SHP77 treated with DMSO at 0.1 percent for 48 hours (cell line): ENCODE data around the gene COL11A2.

Experiments used
- DNase-seq: peaks from one replicate; lab custom pipeline; 2025; lab: John Stamatoyannopoulos, UW

COL11A2 gene

GRCh38 chr6:33192671-33193602 is 670 bp upstream of the COL11A2 start:
- no peak for DNase-seq

GRCh38 chr6:33191383-33192104 is 723 bp downstream of the COL11A2 start:
- no peak for DNase-seq

- DNase-seq, result no peak
Observed at GRCh38 chr6:33190504-33191107, 1.7 kb downstream of the COL11A2 start.

- DNase-seq, result no peak
Observed at GRCh38 chr6:33189625-33190448, 2.4 kb downstream of the COL11A2 start.

GRCh38 chr6:33189164-33189563 is 3.1 kb downstream of the COL11A2 start:
- no peak for DNase-seq

- DNase-seq, result no peak
Observed at GRCh38 chr6:33187809-33188208, 4.5 kb downstream of the COL11A2 start.

- DNase-seq, result no peak
Observed at GRCh38 chr6:33185654-33186187, 6.5 kb downstream of the COL11A2 start.

GRCh38 chr6:33185190-33185589 is 7.1 kb downstream of the COL11A2 start:
- DNase-seq, result no peak

- DNase-seq, result no peak
Observed at GRCh38 chr6:33183071-33183683, 9.1 kb downstream of the COL11A2 start.

- DNase-seq, result no peak
Observed at GRCh38 chr6:33181141-33181540, 11.1 kb downstream of the COL11A2 start.

- no peak for DNase-seq
Observed at GRCh38 chr6:33178755-33179475, 13.4 kb downstream of the COL11A2 start.

- DNase-seq, result no peak
Observed at GRCh38 chr6:33177552-33178446, 14.5 kb downstream of the COL11A2 start.

GRCh38 chr6:33176906-33177305 is 15.4 kb downstream of the COL11A2 start:
- DNase-seq, result no peak

GRCh38 chr6:33175436-33176069 is 16.7 kb downstream of the COL11A2 start:
- no peak for DNase-seq

- DNase-seq, result no peak
Observed at GRCh38 chr6:33174784-33175183, 17.5 kb downstream of the COL11A2 start.

GRCh38 chr6:33173535-33174180 is 18.6 kb downstream of the COL11A2 start:
- no peak for DNase-seq

- no peak for DNase-seq
Observed at GRCh38 chr6:33172688-33173534, 19.4 kb downstream of the COL11A2 start.
